22Rv1 (cell line): ENCODE data around the gene GAL3ST2.

Experiments
- ZFX ChIP-seq: fragments of 450-650 bp; IDR thresholded peaks from 2 replicates; pipeline ENCODE4 v1.6.1; 2017; ENCODE audit warnings: antibody characterized with exemption, borderline replicate concordance
- TF ChIP-seq, protein P1 (sequence below): fragments of 450-650 bp; IDR thresholded peaks from 2 replicates; pipeline ENCODE4 v1.5.1; 2017; ENCODE audit warnings: mild to moderate bottlenecking

DNA sequence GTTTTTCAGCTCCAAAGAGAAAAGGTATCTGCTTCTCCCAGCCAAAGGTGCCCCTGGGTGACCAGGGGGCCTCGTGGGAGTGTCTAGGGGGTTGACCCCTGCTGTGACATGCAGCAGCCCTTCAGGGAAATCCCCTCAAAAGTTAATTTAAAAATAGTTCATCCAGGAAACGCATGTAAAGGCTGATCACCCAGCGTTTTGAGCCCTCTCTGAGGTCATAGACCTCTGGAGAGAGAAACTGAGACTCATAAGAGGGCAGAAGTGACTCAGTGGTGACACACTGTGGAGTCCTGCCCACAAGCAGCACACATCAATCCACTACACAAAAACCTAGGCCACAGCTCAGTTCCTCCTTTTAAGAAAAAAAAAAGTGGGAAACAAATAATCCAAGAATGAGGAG is 11.9 kb downstream of the GAL3ST2 start:
- TF ChIP-seq, protein P1, sequence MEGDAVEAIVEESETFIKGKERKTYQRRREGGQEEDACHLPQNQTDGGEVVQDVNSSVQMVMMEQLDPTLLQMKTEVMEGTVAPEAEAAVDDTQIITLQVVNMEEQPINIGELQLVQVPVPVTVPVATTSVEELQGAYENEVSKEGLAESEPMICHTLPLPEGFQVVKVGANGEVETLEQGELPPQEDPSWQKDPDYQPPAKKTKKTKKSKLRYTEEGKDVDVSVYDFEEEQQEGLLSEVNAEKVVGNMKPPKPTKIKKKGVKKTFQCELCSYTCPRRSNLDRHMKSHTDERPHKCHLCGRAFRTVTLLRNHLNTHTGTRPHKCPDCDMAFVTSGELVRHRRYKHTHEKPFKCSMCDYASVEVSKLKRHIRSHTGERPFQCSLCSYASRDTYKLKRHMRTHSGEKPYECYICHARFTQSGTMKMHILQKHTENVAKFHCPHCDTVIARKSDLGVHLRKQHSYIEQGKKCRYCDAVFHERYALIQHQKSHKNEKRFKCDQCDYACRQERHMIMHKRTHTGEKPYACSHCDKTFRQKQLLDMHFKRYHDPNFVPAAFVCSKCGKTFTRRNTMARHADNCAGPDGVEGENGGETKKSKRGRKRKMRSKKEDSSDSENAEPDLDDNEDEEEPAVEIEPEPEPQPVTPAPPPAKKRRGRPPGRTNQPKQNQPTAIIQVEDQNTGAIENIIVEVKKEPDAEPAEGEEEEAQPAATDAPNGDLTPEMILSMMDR = no peak
- TF ChIP-seq ZFX = no peak
